Psoas muscle (tissue), 8 donors: ENCODE measurements around the gene TTLL11. TPM values are rescaled to one million over a fixed set of nuclear protein-coding genes. Genes with fewer than 3 reads are reported as not detected.

ENCODE experiments used
- ATAC-seq, 4 donors: fragments of 200-7000 bp; cut with Tn5 transposase; one replicate each; pipeline ENCODE4 v1.9.1; 2020; ENCODE audit warnings: moderate library complexity in 3 of 4, mild to moderate bottlenecking in 2 of 4
- DNase-seq, 2 donors: peaks; one replicate each; pipeline ENCODE4 v3.0.0-alpha.2; 2020
- H3K27ac ChIP-seq: fragments of 200-600 bp; one replicate; pipeline ENCODE4 v1.8.0; 2022
- H3K27me3 ChIP-seq, 3 donors: fragments of 200-600 bp in 1 of 3; one replicate each; pipeline versions ENCODE4 v1.6.1 to v1.8.0; 2013 to 2022; ENCODE audit warnings: low read length in 2 of 3, mild to moderate bottlenecking in 2 of 3, moderate library complexity in 1 of 3; ENCODE audit not compliant: insufficient read depth in 3 of 3
- H3K36me3 ChIP-seq, 2 donors: fragments of 200-600 bp in 1 of 2; one replicate each; pipeline versions ENCODE4 v1.6.1 to v1.8.0; 2013 to 2022; ENCODE audit warnings: low read depth in 1 of 2, mild to moderate bottlenecking in 1 of 2, moderate library complexity in 1 of 2; ENCODE audit not compliant: insufficient read depth in 1 of 2
- H3K4me1 ChIP-seq: fragments of 200-600 bp; one replicate; pipeline ENCODE4 v1.8.0; 2022
- H3K4me3 ChIP-seq: fragments of 200-600 bp; one replicate; pipeline ENCODE4 v1.8.0; 2022; ENCODE audit warnings: mild to moderate bottlenecking
- H3K9me3 ChIP-seq: fragments of 200-600 bp; one replicate; pipeline ENCODE4 v1.8.0; 2022
- CTCF ChIP-seq: fragments of 200-600 bp; IDR thresholded peaks from one replicate; pipeline ENCODE4 v1.8.0; 2022; ENCODE audit warnings: antibody characterized with exemption
- WGBS, 3 donors: extraction: QIAGEN DNeasy Blood & Tissue Kit; methylation state at CpG; one replicate each; pipeline versions ENCODE4 v1.1.6 to v1.1.7; 2013; 5-methylcytosine and 5-hydroxymethylcytosine counted together
- intact Hi-C, 2 donors: fragments of 100-400 bp; cut with DNase I; formaldehyde crosslinking; loops; one replicate each; pipeline versions ENCODE4 v1.11.0 to v1.14.2; 2022
- polyA plus RNA-seq, 3 donors: library from polyadenylated mRNA; stranded (reverse); fragments of 200-250 nt; gene quantifications; one replicate each; pipeline ENCODE4 v1.2.3, GENCODE V29; 2013
- total RNA-seq, 4 donors: library from RNA; stranded (reverse); fragmentation: NEBNext Ultra II Directional in 2 of 4; extraction: Animal tissue kit (Norgen Biotek cat#: 25700) in 2 of 4; gene quantifications; one replicate each; pipeline versions ENCODE4 v1.2.1 to v1.2.4, GENCODE V29; 2021 to 2023
- donor health status: healthy with polysubstance abuse.
- donor health status: DM: no; HTN: no; CAD: no; lungs with moderate emphysema.
- donor health status: Bipolar disorder and iron deficiency.
- donor health status: healthy.
- donor health status: DM: yes; HTN: yes; CAD: no.
- donor health status: DM: no; HTN: no; CAD: no.
- donor health status: DM: no; HTN: no; CAD: no.
- donor health status: DM: yes; HTN: yes; CAD: no.

The TTLL11 gene
- total and polyA plus RNA-seq, 7 donors: 15.1 to 56.4 (median 19.3) TPM

- no peaks in the 10 kb centered on the region for H3K4me1 ChIP-seq
- no peak for TF ChIP-seq CTCF
- peak in 2 of 4 donors; percentile 16 to 34 for ATAC-seq
These were observed 205.3 kb downstream of the TTLL11 start for GRCh38 chr9:121887553-121888437.

GRCh38 chr9:121886759-121887485 lies 206.2 kb downstream of the TTLL11 start:
- no peak overlapping the region for H3K4me3 ChIP-seq
- intact Hi-C loops: no loop called here
- no peaks in the 10 kb centered on the region for H3K36me3 ChIP-seq
- H3K27ac ChIP-seq: no peak overlapping the region
- no peak for ATAC-seq
- WGBS, 3 donors: 83 to 85% (median 84%) methylated on average over 11 of the region's 11 CpGs
- no peak for DNase-seq
- TF ChIP-seq CTCF: no peak
- no peaks in the 10 kb centered on the region for H3K4me1 ChIP-seq
- no peaks in the 10 kb centered on the region for H3K9me3 ChIP-seq
- no peaks in the 10 kb centered on the region for H3K27me3 ChIP-seq

More at GRCh38 chr9:121887553-121888437, 205.3 kb downstream of the TTLL11 start:
- DNase-seq: no peak
- Histone ChIP-seq H3K4me3 (no peak overlapping the region), H3K36me3 (no peaks in the 10 kb centered on the region), H3K9me3 (no peaks in the 10 kb centered on the region), H3K27ac (peak overlapping the region; percentile 9), H3K27me3 (no peaks in the 10 kb centered on the region)
- 62 to 73% (median 65%) methylated on average over 13 of the region's 13 CpGs for WGBS, 3 donors
- intact Hi-C loops: no loop called here

GRCh38 chr9:121885345-121885901 lies 207.7 kb downstream of the TTLL11 start:
- ATAC-seq (no peak), DNase-seq (no peak)
- H3K4me1 ChIP-seq: no peaks in the 10 kb centered on the region
- TF ChIP-seq CTCF: no peak
- no peaks in the 10 kb centered on the region for H3K27me3 ChIP-seq
- WGBS, 3 donors: 87 to 89% (median 88%) methylated on average over 6 of the region's 6 CpGs
- H3K36me3 ChIP-seq: no peaks in the 10 kb centered on the region
- no peak overlapping the region for H3K27ac ChIP-seq
- no peak overlapping the region for H3K4me3 ChIP-seq
- intact Hi-C loops: no loop called here
- no peaks in the 10 kb centered on the region for H3K9me3 ChIP-seq

GRCh38 chr9:121884057-121884541 lies 209.0 kb downstream of the TTLL11 start:
- no peak overlapping the region for H3K27ac ChIP-seq
- no peak for TF ChIP-seq CTCF
- H3K36me3 ChIP-seq: no peaks in the 10 kb centered on the region
- no peak overlapping the region for H3K4me3 ChIP-seq
- intact Hi-C loops: no loop called here
- WGBS, 3 donors: 61 to 70% (median 63%) methylated on average over 12 of the region's 12 CpGs
- DNase-seq (no peak), ATAC-seq (no peak)
- H3K4me1 ChIP-seq: no peaks in the 10 kb centered on the region
- H3K9me3 ChIP-seq: no peaks in the 10 kb centered on the region
- no peaks in the 10 kb centered on the region for H3K27me3 ChIP-seq
